SW 1271 (cell line): ENCODE measurements around the gene GPR63.

Experiments
- DNase-seq, 2 experiments: peaks; one replicate each; lab custom pipeline; 2025; lab: John Stamatoyannopoulos, UW

GPR63 gene

GRCh38 chr6:96760153-96760687, 77.1 kb downstream of the GPR63 start:
- peak in 1 of 2 experiments; percentile 5 for DNase-seq

DNA sequence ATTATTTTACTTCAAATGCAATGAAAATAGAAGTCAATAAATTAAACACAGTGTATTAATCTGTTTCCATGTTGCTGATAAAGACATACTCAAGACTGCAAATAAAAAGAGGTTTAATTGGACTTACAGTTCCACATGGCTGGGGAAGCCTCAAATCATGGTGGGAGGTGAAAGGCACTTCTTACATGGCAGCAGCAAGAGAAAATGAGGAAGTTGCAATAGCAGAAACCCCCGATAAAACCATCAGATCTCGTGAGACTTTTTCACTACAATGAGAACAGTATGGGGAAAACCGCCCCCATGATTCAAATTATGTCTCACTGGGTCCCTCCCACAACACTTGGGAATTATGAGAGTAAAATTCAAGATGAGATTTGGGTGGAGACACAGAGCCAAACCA, 82.2 kb downstream of the GPR63 start:
- no peak for DNase-seq

- no peak for DNase-seq
Measured at GRCh38 chr6:96749891-96750290, 87.4 kb downstream of the GPR63 start.
